ENCODE data around the gene TTC9C. TPM values are rescaled to one million over a fixed set of nuclear protein-coding genes. Genes with fewer than 3 reads are reported as not detected.
A peak's percentile ranks its signal among the peaks of the same experiment; 100 is the strongest.
"Not testable (repeated sequence)": the region's sequence is repeated elsewhere in the genome, so short reads cannot be mapped to it uniquely, and the experiment has no call there.

TTC9C gene
- polyA plus RNA-seq, 2 of the 4 experiments (the other 2 are of a cell fraction), result 33.5 to 42.6 TPM

GRCh38 chr11:62702246-62702645 lies 26.0 kb upstream of the TTC9C start:
- FAIRE-seq (no peak), DNase-seq (ENCODE audit: low read depth in 1 of 2, low spot score in 1 of 2) (no peak), ATAC-seq (no peak)
- H3K27ac ChIP-seq, result no peak overlapping the region
- H3K9me3 ChIP-seq, result no peaks in the 10 kb centered on the region
- ChIA-PET CTCF (interaction anchor here (1.1 to 4.5 kb wide), 4 partner anchors 8 to 21 kb away, joined by 3 to 39 read pairs (median 10); no protein-coding TSS in a partner anchor), POLR2A (interaction anchor here (1.6 to 1.8 kb wide), 2 partner anchors 25 to 37 kb away, joined by 4 to 6 read pairs; partner anchors contain the start of genes C11orf98, CSKMT, HNRNPUL2 and TTC9C)
- peaks cover 12% of the 10 kb centered on the region for H3K4me1 ChIP-seq
- no peak overlapping the region for H3K4me3 ChIP-seq
- H3K4me2 ChIP-seq, result no peak overlapping the region
- TF ChIP-seq, protein P1, sequence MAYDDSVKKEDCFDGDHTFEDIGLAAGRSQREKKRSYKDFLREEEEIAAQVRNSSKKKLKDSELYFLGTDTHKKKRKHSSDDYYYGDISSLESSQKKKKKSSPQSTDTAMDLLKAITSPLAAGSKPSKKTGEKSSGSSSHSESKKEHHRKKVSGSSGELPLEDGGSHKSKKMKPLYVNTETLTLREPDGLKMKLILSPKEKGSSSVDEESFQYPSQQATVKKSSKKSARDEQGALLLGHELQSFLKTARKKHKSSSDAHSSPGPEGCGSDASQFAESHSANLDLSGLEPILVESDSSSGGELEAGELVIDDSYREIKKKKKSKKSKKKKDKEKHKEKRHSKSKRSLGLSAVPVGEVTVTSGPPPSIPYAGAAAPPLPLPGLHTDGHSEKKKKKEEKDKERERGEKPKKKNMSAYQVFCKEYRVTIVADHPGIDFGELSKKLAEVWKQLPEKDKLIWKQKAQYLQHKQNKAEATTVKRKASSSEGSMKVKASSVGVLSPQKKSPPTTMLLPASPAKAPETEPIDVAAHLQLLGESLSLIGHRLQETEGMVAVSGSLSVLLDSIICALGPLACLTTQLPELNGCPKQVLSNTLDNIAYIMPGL (CRISPR knock-in tag; IDR thresholded peaks at IDR 0.05; ENCODE audit: borderline replicate concordance), result no peak
- TF ChIP-seq USF2 (IDR thresholded peaks at IDR 0.05) (no peak), MAZ (IDR thresholded peaks at IDR 0.05; ENCODE audit: borderline replicate concordance, low read depth, low read length) (no peak), NR3C1 (IDR thresholded peaks at IDR 0.05) (no peak), CBX2 (IDR thresholded peaks at IDR 0.05; ENCODE audit: borderline replicate concordance, low read depth) (no peak), EHF (CRISPR knock-in tag; IDR thresholded peaks at IDR 0.05) (no peak), EP300 (IDR thresholded peaks at IDR 0.05) (no peak), HOXB13 (CRISPR knock-in tag; IDR thresholded peaks at IDR 0.05; ENCODE audit: low read depth) (no peak)
- WGBS (ENCODE audit: missing lambda C conversion rate), result 93% methylated on average over 11 of the region's 11 CpGs

DNA sequence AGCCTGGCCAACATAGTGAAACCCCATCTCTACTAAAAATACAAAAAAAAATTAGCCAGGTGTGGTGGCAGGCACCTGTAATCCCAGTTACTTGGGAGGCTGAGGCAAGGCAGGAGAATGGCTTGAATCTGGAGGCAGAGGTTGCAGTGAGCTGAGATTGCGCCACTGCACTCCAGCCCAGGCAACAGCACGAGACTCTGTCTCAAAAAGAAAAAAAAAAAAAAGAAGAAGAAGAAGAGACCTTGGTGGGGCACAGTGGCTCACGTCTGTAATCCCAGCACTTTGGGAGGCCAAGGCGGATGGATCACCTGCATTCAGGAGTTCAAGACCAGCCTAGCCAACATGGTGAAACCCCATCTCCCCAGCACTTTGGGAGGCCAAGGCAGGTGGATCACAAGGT lies 24.4 kb upstream of the TTC9C start:
- not testable (repeated sequence) for FAIRE-seq; H3K9me3 ChIP-seq; H3K27ac ChIP-seq; H3K4me3 ChIP-seq; DNase-seq (ENCODE audit: low read depth in 1 of 2, low spot score in 1 of 2); ATAC-seq; H3K4me2 ChIP-seq
- CTCF ChIA-PET, result interaction anchor here (1.1 to 4.5 kb wide), 6 partner anchors 10 to 66 kb away, joined by 3 to 39 read pairs (median 6); partner anchors contain the start of gene LRRN4CL
- POLR2A ChIA-PET, result interaction anchor here (1.1 kb wide), 1 partner anchor 32 kb away, joined by 3 read pairs; the partner anchor contains the start of gene LBHD1
- WGBS (ENCODE audit: missing lambda C conversion rate), result 98% methylated on average over 4 of the region's 4 CpGs
- H3K4me1 ChIP-seq, result peaks cover 18% of the 10 kb centered on the region

GRCh38 chr11:62705413-62705812 lies 22.9 kb upstream of the TTC9C start:
- TF ChIP-seq CHD2 (IDR thresholded peaks at IDR 0.05; ENCODE audit: low read length, partially characterized antibody) (no peak), HOXB13 (CRISPR knock-in tag; IDR thresholded peaks at IDR 0.05; ENCODE audit: low read depth) (no peak), USF2 (IDR thresholded peaks at IDR 0.05) (no peak), JUN (IDR thresholded peaks at IDR 0.05) (no peak), EHMT2 (IDR thresholded peaks at IDR 0.05; ENCODE audit: low read depth) (no peak), CEBPB (IDR thresholded peaks at IDR 0.05) (no peak), POLR2A (IDR thresholded peaks at IDR 0.05; ENCODE audit: low read length) (no peak), KDM1A (IDR thresholded peaks at IDR 0.05; ENCODE audit: low read depth) (no peak), ZSCAN20 (CRISPR knock-in tag; IDR thresholded peaks at IDR 0.05) (no peak), RAD21 (conservative IDR thresholded peaks at IDR 0.05 in 1 of 2, IDR thresholded peaks at IDR 0.05 in 1 of 2) (no peak), HOXB5 (CRISPR knock-in tag; IDR thresholded peaks at IDR 0.05) (no peak)
- TF ChIP-seq, protein P2, sequence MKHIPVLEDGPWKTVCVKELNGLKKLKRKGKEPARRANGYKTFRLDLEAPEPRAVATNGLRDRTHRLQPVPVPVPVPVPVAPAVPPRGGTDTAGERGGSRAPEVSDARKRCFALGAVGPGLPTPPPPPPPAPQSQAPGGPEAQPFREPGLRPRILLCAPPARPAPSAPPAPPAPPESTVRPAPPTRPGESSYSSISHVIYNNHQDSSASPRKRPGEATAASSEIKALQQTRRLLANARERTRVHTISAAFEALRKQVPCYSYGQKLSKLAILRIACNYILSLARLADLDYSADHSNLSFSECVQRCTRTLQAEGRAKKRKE (CRISPR knock-in tag; IDR thresholded peaks at IDR 0.05; ENCODE audit: low read depth), result no peak
- TF ChIP-seq, protein P3, sequence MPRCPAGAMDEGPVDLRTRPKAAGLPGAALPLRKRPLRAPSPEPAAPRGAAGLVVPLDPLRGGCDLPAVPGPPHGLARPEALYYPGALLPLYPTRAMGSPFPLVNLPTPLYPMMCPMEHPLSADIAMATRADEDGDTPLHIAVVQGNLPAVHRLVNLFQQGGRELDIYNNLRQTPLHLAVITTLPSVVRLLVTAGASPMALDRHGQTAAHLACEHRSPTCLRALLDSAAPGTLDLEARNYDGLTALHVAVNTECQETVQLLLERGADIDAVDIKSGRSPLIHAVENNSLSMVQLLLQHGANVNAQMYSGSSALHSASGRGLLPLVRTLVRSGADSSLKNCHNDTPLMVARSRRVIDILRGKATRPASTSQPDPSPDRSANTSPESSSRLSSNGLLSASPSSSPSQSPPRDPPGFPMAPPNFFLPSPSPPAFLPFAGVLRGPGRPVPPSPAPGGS (IDR thresholded peaks at IDR 0.05), result no peak
- WGBS (ENCODE audit: missing lambda C conversion rate), result 56% methylated on average over 6 of the region's 7 CpGs
- ChIA-PET POLR2A (interaction anchor here (1.1 to 6.1 kb wide), 7 partner anchors 22 to 136 kb away, joined by 4 to 64 read pairs (median 7); partner anchors contain the start of genes C11orf98, CSKMT, HNRNPUL2 and LBHD1), CTCF (interaction anchor here (0.7 to 5.3 kb wide), 10 partner anchors 11 to 317 kb away, joined by 3 to 39 read pairs (median 5); partner anchors contain the start of gene LRRN4CL)
- H3K4me3 ChIP-seq, result peak overlapping the region; percentile 69
- H3K4me1 ChIP-seq, result peaks cover 26% of the 10 kb centered on the region
- H3K27ac ChIP-seq, result peak overlapping the region; percentile 80 to 92
- ATAC-seq (peak; percentile 2 to 9; a peak in 3 of 6 replicates), DNase-seq (ENCODE audit: low read depth in 1 of 2, low spot score in 1 of 2) (peak in 1 of 2 experiments; percentile 49), FAIRE-seq (no peak)
- peak overlapping the region; percentile 78 for H3K4me2 ChIP-seq
- no peaks in the 10 kb centered on the region for H3K9me3 ChIP-seq

Measured in A549 (cell line).